ENCODE data around the gene LRP1B.

The LRP1B gene

GRCh38 chr2:141737492-141738255, 393.1 kb downstream of the LRP1B start:
- Histone ChIP-seq H3K9me3 (ENCODE audit: insufficient read depth, low read length) (no peaks in the 10 kb centered on the region), H3K36me3 (ENCODE audit: insufficient read depth, insufficient read length, low read length) (no peaks in the 10 kb centered on the region), H3K9ac (ENCODE audit: insufficient read length, low read depth) (no peak overlapping the region), H3K4me1 (ENCODE audit: insufficient read depth, insufficient read length) (no peaks in the 10 kb centered on the region), H3K27me3 (ENCODE audit: insufficient read depth, insufficient read length) (no peaks in the 10 kb centered on the region), H3K4me3 (ENCODE audit: insufficient read length, low read depth) (no peak overlapping the region)
- no peak for DNase-seq (ENCODE audit: low read depth, low spot score)
- TF ChIP-seq YY1 (IDR thresholded peaks at IDR 0.05; ENCODE audit: insufficient read depth, insufficient read length) (no peak), SUZ12 (IDR thresholded peaks at IDR 0.05; ENCODE audit: extremely low read depth, insufficient read depth, insufficient read length) (no peak), ZNF274 (IDR thresholded peaks at IDR 0.05; ENCODE audit: low read depth, low read length) (no peak)

GRCh38 chr2:141736466-141736865, 394.4 kb downstream of the LRP1B start:
- TF ChIP-seq YY1 (IDR thresholded peaks at IDR 0.05; ENCODE audit: insufficient read depth, insufficient read length) (no peak), ZNF274 (IDR thresholded peaks at IDR 0.05; ENCODE audit: low read depth, low read length) (no peak), SUZ12 (IDR thresholded peaks at IDR 0.05; ENCODE audit: extremely low read depth, insufficient read depth, insufficient read length) (no peak)
- no peak overlapping the region for H3K9ac ChIP-seq (ENCODE audit: insufficient read length, low read depth)
- no peaks in the 10 kb centered on the region for H3K4me1 ChIP-seq (ENCODE audit: insufficient read depth, insufficient read length)
- DNase-seq (ENCODE audit: low read depth, low spot score): no peak
- H3K36me3 ChIP-seq (ENCODE audit: insufficient read depth, insufficient read length, low read length): no peaks in the 10 kb centered on the region
- H3K4me3 ChIP-seq (ENCODE audit: insufficient read length, low read depth): no peak overlapping the region
- H3K9me3 ChIP-seq (ENCODE audit: insufficient read depth, low read length): no peaks in the 10 kb centered on the region
- no peaks in the 10 kb centered on the region for H3K27me3 ChIP-seq (ENCODE audit: insufficient read depth, insufficient read length)

GRCh38 chr2:141728886-141729285, 401.9 kb downstream of the LRP1B start:
- no peaks in the 10 kb centered on the region for H3K9me3 ChIP-seq (ENCODE audit: insufficient read depth, low read length)
- H3K36me3 ChIP-seq (ENCODE audit: insufficient read depth, insufficient read length, low read length): no peaks in the 10 kb centered on the region
- no peak for TF ChIP-seq ZNF274 (IDR thresholded peaks at IDR 0.05; ENCODE audit: low read depth, low read length)
- TF ChIP-seq YY1 (IDR thresholded peaks at IDR 0.05; ENCODE audit: insufficient read depth, insufficient read length): no peak
- no peak for TF ChIP-seq SUZ12 (IDR thresholded peaks at IDR 0.05; ENCODE audit: extremely low read depth, insufficient read depth, insufficient read length)
- H3K4me3 ChIP-seq (ENCODE audit: insufficient read length, low read depth): no peak overlapping the region
- no peak for DNase-seq (ENCODE audit: low read depth, low spot score)
- H3K9ac ChIP-seq (ENCODE audit: insufficient read length, low read depth): no peak overlapping the region
- no peaks in the 10 kb centered on the region for H3K27me3 ChIP-seq (ENCODE audit: insufficient read depth, insufficient read length)
- no peaks in the 10 kb centered on the region for H3K4me1 ChIP-seq (ENCODE audit: insufficient read depth, insufficient read length)

GRCh38 chr2:141728142-141728541, 402.7 kb downstream of the LRP1B start:
- H3K4me1 ChIP-seq (ENCODE audit: insufficient read depth, insufficient read length): no peaks in the 10 kb centered on the region
- TF ChIP-seq SUZ12 (IDR thresholded peaks at IDR 0.05; ENCODE audit: extremely low read depth, insufficient read depth, insufficient read length): no peak
- peak; percentile 15 for DNase-seq (ENCODE audit: low read depth, low spot score)

GRCh38 chr2:141724426-141724825, 406.4 kb downstream of the LRP1B start:
- H3K36me3 ChIP-seq (ENCODE audit: insufficient read depth, insufficient read length, low read length): no peaks in the 10 kb centered on the region
- DNase-seq (ENCODE audit: low read depth, low spot score): no peak
- no peaks in the 10 kb centered on the region for H3K9me3 ChIP-seq (ENCODE audit: insufficient read depth, low read length)
- no peaks in the 10 kb centered on the region for H3K4me1 ChIP-seq (ENCODE audit: insufficient read depth, insufficient read length)
- no peak overlapping the region for H3K4me3 ChIP-seq (ENCODE audit: insufficient read length, low read depth)
- no peaks in the 10 kb centered on the region for H3K27me3 ChIP-seq (ENCODE audit: insufficient read depth, insufficient read length)
- TF ChIP-seq ZNF274 (IDR thresholded peaks at IDR 0.05; ENCODE audit: low read depth, low read length): no peak
- TF ChIP-seq SUZ12 (IDR thresholded peaks at IDR 0.05; ENCODE audit: extremely low read depth, insufficient read depth, insufficient read length): no peak
- no peak for TF ChIP-seq YY1 (IDR thresholded peaks at IDR 0.05; ENCODE audit: insufficient read depth, insufficient read length)
- H3K9ac ChIP-seq (ENCODE audit: insufficient read length, low read depth): no peak overlapping the region

More at GRCh38 chr2:141728142-141728541, 402.7 kb downstream of the LRP1B start:
- Histone ChIP-seq H3K36me3 (ENCODE audit: insufficient read depth, insufficient read length, low read length) (no peaks in the 10 kb centered on the region), H3K9me3 (ENCODE audit: insufficient read depth, low read length) (no peaks in the 10 kb centered on the region), H3K27me3 (ENCODE audit: insufficient read depth, insufficient read length) (no peaks in the 10 kb centered on the region), H3K9ac (ENCODE audit: insufficient read length, low read depth) (no peak overlapping the region), H3K4me3 (ENCODE audit: insufficient read length, low read depth) (no peak overlapping the region)

GRCh38 chr2:141723814-141724213, 407.0 kb downstream of the LRP1B start:
- Histone ChIP-seq H3K9ac (ENCODE audit: insufficient read length, low read depth) (no peak overlapping the region), H3K4me3 (ENCODE audit: insufficient read length, low read depth) (no peak overlapping the region), H3K9me3 (ENCODE audit: insufficient read depth, low read length) (no peaks in the 10 kb centered on the region), H3K36me3 (ENCODE audit: insufficient read depth, insufficient read length, low read length) (no peaks in the 10 kb centered on the region), H3K4me1 (ENCODE audit: insufficient read depth, insufficient read length) (no peaks in the 10 kb centered on the region), H3K27me3 (ENCODE audit: insufficient read depth, insufficient read length) (no peaks in the 10 kb centered on the region)
- no peak for DNase-seq (ENCODE audit: low read depth, low spot score)
- TF ChIP-seq YY1 (IDR thresholded peaks at IDR 0.05; ENCODE audit: insufficient read depth, insufficient read length): no peak

GRCh38 chr2:141720476-141720875, 410.3 kb downstream of the LRP1B start:
- Histone ChIP-seq H3K4me1 (ENCODE audit: insufficient read depth, insufficient read length) (no peaks in the 10 kb centered on the region), H3K36me3 (ENCODE audit: insufficient read depth, insufficient read length, low read length) (no peaks in the 10 kb centered on the region), H3K27me3 (ENCODE audit: insufficient read depth, insufficient read length) (no peaks in the 10 kb centered on the region), H3K4me3 (ENCODE audit: insufficient read length, low read depth) (no peak overlapping the region), H3K9me3 (ENCODE audit: insufficient read depth, low read length) (no peaks in the 10 kb centered on the region), H3K9ac (ENCODE audit: insufficient read length, low read depth) (no peak overlapping the region)
- no peak for DNase-seq (ENCODE audit: low read depth, low spot score)
- no peak for TF ChIP-seq ZNF274 (IDR thresholded peaks at IDR 0.05; ENCODE audit: low read depth, low read length)
- TF ChIP-seq SUZ12 (IDR thresholded peaks at IDR 0.05; ENCODE audit: extremely low read depth, insufficient read depth, insufficient read length): no peak
- TF ChIP-seq YY1 (IDR thresholded peaks at IDR 0.05; ENCODE audit: insufficient read depth, insufficient read length): no peak

Data from NT2/D1 (cell line).